ENCODE measurements around the gene ERICH4.
"Not testable (repeated sequence)": the region's sequence is repeated elsewhere in the genome, so short reads cannot be mapped to it uniquely, and the experiment has no call there.

Gene ERICH4

DNA sequence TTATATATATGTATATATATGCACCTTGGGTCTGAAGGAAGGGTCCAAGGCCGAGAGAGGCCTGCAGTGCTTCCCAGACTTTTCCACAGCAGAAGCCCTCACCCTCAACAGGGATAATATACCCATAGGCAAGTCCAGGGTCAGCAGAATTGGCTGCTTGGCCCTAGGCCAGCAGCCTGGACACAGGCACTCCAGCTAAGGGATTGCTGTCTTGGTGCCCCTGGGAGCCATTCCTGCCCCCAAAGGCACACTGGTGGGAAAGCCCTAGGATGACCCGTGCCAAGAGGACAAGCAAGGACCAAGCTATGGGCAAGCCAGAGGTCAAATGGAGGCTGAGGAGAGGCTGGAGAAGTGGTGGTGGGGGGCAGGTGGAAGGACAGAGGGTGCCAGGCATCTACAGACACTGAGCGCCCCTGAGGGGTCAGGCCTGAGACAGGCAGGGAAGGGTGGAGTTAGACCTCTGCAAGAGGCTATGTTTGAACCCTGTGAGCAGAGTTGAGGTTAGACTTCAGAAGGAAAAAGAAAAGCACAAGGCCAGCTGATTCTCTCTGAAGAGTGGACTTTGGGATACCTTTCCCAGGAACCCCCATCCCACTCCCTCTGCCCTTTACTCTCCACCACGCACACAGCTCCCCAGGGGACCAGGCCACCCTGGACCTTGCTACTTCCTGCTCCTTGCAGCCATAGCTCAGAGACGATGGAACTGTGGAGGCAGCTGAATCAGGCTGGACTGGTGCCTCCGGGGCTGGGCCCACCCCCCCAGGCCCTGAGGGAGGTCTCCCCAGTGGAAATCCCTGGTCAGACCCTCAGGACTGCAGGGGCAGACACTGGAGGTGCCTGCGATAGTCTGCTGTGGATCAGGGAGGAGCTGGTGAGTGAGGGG is at the start of gene ERICH4:
ERICH4 (plus strand) TSS at position 684 of the 883 bp plus-strand sequence; CDS start at position 698, 14 bp downstream.
- no peak for DNase-seq (ENCODE audit: low read depth)

DNA sequence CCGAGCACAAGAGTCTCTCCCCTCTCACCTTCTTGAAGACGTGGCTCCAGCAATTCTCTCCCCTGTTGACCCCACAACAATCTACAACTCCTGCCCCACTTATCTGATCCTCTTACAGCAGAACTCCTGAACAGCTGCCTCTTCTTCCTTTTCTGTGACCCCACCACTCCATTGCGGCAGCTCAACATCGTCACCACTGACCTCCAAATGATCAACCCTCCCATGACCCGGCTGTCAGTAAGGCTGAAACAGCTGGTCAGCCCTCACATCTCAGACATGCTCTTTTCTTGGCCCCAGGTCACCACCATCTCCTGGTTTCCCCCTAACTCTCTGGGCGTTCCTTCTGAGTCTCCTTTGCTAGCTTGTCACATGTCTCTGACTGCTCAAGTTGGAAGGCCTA is 47.6 kb upstream of the ERICH4 start:
- DNase-seq (ENCODE audit: low read depth) = no peak

DNA sequence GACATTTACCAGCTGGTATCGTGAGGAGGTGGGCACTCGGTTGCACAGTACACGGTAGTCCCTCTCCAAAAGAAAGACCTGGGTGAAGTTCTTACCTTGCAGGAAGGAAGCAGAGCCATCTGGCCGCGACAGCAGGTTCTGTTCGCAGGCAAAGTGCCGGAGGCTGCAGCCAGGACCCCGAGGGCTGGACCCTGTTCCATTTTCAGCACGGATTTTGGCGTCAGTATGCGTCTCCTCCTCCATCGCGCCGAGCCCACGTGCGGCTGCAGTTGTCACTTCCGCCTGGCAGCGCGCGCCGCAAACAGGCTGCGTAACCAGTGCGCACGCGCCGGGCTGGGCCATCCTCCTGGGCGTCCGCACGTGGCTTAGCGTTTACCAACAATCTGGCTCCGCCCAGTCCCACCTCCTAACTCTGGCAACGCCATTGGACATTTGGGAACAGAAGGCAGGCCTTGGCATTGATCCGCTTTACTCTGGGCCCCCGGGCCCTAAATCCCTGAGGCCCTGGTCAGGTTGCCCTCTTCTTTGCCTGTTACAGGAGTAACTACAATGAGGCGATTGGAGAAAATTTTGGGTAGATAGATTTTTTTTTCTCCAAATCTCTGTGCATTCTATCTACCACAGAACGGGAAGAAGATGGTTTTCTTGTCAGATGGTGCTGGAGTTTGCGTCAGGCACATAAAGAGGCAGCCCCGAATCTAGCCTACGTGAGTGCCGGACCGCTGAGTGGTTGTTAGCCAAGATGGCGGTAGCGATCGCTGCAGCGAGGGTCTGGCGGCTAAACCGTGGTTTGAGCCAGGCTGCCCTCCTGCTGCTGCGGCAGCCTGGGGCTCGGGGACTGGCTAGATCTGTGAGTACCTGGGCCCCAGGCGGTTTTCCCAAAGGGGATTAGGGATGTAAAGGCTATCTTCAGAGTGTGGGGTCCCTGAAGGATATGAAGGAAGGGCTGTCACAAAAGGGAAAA is 45.6 kb upstream of the ERICH4 start, which contains the start of the genes BCKDHA and EXOSC5:
BCKDHA (plus strand) TSS at position 733 of the 964 bp plus-strand sequence; CDS start at position 743, 10 bp downstream.
EXOSC5 (minus strand) TSS at position 274 of the 964 bp plus-strand sequence; CDS start at position 243, 31 bp downstream.
- DNase-seq (ENCODE audit: low read depth) = peak; percentile 98

GRCh38 chr19:41398050-41398418 is 44.9 kb upstream of the ERICH4 start:
- DNase-seq (ENCODE audit: low read depth) = no peak

DNA sequence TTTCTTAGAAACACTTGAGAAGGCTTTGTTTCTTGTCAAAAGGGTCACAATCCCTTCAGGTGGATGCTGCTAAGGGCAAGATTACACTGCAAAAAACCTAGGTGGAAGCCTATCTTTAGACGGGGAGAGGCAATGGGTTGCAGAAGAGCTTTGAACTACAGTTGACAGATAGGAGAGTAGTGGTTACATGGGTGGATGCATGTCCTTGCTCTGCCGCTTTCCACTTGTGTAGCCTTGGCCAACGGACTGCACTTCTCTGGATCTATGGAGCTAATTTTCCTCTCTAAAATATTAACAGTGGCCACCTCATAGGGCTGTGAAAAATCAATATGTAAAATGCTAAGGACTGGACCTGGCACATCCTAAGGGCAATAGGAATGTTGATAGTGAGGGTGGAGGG is 44.4 kb upstream of the ERICH4 start:
- no peak for DNase-seq (ENCODE audit: low read depth)

- DNase-seq (ENCODE audit: low read depth) = no peak
These were observed 43.9 kb upstream of the ERICH4 start for GRCh38 chr19:41399091-41399490.

- DNase-seq (ENCODE audit: low read depth) = no peak
These were observed 43.4 kb upstream of the ERICH4 start for GRCh38 chr19:41399525-41399924.

- no peak for DNase-seq (ENCODE audit: low read depth)
These were observed 41.5 kb upstream of the ERICH4 start for GRCh38 chr19:41401483-41401882.

- no peak for DNase-seq (ENCODE audit: low read depth)
These were observed 40.9 kb upstream of the ERICH4 start for GRCh38 chr19:41402010-41402409.

DNA sequence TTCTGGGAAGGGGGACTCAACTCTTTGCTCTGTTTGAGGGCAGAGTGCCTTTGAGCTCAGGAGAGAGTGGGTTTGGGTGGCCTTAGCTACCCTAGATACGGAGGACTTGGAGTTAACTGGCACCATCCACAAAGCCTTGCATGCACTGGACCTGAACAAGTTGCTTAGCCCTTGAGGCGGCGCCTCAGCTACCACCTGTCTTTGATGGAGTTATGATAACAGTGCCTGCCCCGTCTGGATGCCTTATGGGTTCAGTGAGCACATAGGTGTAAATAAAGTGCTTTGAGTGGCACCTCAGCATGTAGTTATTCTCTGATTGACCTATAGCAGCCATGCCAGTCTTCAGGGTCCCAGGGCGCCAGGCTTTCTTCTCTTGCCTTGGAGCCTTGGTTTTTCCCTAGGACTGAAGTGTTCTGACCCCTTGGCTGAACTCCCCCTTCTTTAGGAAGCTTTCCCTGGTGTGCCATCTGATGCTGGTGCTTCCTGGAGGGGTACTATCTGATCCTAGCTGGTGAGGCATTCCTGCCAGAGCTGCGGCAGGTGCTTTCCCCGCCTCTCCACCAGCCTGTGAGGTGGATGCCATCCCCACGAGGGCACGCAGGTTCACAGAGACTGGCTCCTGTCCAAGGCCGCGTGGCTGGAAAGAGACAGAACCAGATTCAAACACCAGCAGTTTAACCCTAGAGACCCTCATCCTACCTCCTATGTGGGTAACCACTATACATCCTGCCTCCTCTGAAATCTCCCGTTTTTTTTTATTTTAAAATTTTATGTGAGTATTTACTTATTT is 39.6 kb upstream of the ERICH4 start:
- no peak for DNase-seq (ENCODE audit: low read depth)

GRCh38 chr19:41405776-41406175 is 37.2 kb upstream of the ERICH4 start:
- no peak for DNase-seq (ENCODE audit: low read depth)

DNA sequence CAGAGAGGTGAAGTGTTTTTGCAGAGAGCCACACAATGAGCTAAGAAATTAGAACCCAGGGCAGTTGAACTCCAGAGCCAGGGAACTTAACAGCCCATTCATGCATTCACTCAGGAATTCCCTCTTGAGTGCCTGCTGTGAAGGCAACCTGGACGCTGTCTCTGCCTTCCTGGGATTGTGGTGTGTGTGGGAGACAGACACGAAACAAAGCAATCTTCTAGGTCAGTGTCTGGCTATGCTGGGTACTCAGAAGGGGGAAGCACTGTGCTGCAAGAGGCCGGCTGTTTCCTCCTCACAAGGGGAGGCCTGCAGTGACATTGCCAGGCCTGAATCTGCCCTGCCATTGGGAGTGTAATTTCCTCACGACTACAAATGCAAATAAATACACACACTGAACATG is 35.7 kb upstream of the ERICH4 start:
- DNase-seq (ENCODE audit: low read depth) = no peak

- no peak for DNase-seq (ENCODE audit: low read depth)
These were observed 34.7 kb upstream of the ERICH4 start for GRCh38 chr19:41408256-41408655.

GRCh38 chr19:41408846-41409245 is 34.1 kb upstream of the ERICH4 start:
- DNase-seq (ENCODE audit: low read depth) = not testable (repeated sequence)

DNA sequence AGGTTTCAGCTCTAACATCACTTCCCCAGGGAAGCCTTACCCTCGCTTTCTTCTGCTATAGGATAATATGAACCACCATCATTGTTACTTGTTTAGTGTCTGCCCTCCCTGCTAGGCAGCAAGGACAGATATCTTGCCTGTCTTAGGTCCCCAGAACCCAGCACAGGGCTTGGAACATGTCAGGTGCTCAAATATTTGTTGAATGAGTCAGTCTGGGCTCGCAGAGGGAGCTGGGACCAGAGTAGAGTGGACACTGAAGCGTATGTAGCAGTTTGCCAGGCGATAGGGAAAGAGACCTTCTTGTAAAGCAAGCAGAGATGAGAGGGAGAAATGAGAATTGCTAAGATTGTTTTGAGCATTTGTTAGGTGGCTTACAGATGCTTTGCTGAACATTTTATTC is 33.7 kb upstream of the ERICH4 start:
- no peak for DNase-seq (ENCODE audit: low read depth)

DNA sequence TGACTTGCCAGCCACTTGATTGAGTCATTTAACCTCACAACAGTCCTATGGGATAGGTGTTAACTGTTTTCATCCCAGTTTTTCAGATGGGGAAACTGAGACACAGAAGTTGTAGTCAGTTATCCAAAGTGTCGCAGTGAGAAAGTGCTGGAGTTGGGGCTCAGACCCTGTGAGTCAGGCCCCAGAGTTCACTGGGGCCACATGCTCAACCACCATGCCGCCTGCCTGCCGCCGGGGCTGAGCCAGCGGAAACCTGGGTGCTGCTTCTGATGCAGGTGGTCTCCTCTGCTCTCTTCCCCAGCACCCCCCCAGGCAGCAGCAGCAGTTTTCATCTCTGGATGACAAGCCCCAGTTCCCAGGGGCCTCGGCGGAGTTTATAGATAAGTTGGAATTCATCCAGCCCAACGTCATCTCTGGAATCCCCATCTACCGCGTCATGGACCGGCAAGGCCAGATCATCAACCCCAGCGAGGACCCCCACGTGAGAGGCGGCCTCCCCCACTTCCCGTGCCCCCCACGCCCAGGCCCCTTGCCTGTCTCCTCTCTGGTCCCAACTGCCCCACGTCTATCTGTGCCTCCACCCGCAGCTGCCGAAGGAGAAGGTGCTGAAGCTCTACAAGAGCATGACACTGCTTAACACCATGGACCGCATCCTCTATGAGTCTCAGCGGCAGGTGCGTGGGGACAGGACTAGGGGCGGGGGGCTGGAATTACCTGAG is 32.5 kb upstream of the ERICH4 start:
- DNase-seq (ENCODE audit: low read depth) = no peak

DNA sequence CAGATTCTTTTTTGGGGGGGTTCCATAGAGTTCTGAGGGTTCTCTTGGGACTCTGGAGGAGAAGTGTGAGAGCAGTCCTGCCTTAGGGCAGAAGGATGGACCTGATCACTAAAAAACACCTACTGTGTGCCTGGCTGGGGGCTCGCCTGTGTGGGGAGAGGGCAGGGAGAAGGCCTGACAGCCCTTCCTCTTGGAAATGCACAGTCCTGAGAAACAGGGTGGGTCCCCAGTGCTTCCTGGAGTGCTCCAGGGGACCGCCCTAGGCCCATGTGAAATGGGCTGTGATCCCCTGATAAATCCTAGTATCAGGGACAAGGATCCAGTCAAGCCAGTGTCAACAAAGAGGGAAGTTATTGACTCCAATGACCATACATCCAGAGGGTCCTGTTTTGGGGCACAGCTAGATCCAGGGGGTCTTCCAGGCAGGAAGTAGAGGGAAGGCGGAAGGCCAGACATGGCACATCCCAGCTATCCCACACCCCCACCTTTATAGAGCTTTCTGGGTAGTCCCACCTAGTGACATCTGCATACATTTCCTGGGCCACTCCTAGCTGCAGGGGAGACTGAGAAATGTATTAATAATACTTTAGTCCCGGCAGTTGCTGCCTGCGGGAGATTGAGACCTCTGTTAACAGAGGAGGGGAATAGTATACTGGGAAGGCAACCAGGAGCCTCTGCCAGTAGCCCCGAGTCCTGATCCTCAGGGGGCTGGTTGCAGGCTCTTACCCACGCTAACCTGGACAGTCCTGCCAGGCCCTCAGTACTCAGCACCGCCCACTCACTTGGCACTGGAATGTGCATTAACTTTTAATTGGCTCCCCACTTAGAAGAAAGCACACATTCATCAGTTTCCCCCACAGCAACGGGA is 31.6 kb upstream of the ERICH4 start:
- no peak for DNase-seq (ENCODE audit: low read depth)

DNA sequence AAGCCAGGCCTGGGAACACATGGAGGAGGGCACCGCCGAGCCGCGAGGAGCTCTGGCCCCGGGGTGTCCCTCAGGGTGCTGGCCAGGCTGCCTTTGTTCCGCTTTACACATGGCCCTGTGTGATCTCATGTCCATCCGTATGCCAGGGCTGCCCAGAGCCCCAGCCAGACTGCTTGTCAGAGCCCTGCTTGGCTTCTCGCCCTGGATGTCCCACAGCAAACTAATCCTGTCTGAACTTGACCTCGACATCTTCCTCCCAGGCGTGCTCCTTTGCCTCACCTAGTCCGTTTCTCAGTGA is 31.0 kb upstream of the ERICH4 start:
- no peak for DNase-seq (ENCODE audit: low read depth)

GRCh38 chr19:41412953-41413352 is 30.0 kb upstream of the ERICH4 start:
- DNase-seq (ENCODE audit: low read depth) = no peak

DNA sequence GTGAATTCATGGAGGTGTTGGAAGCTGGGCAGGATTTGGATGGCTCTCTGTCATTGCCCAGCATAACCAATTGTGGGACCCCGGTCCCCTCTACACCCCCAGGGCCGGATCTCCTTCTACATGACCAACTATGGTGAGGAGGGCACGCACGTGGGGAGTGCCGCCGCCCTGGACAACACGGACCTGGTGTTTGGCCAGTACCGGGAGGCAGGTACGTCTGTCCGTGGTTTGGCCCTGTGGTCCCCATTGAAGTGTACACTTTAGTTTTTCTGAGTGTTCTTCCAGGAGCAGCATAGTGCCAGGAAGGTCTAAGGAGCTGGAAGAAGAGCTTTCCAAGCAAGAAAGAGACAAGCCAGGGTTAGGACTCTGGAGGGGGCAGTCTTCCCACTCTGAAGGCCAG is 29.0 kb upstream of the ERICH4 start:
- DNase-seq (ENCODE audit: low read depth) = no peak
